Measurements from ENCODE around the gene FAM83D. TPM values are rescaled to one million over a fixed set of nuclear protein-coding genes. Genes with fewer than 3 reads are reported as not detected.

Gene FAM83D
- total and polyA plus RNA-seq, 10 donors: 0.46 to 3.0 (median 1.3) TPM

DNA sequence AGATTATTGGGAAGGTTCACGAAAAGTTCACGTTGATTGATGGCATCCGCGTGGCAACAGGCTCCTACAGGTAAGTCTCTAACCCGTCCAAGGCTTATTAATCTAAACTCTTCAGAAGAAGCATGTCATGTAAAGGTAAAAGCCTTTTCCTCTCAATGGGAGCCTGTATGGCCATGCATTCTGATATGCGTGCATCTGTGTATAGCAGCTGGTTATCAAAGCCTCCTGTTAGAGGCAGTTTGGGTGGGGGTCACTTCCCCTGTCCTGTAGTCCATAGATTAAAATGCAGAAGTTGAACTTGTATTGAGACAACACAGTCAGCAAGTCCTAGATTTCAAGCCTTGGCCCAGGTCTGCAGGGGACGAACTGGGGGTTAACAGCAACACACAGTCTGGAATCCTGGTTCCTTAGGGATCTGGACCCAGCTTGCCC, 21.7 kb downstream of the FAM83D start:
- no peaks in the 10 kb centered on the region for H3K27me3 ChIP-seq (replicated peaks in 1 of 7)
- TF ChIP-seq POLR2AphosphoS5 (IDR thresholded peaks at IDR 0.05) (no peak), POLR2A (IDR thresholded peaks at IDR 0.05) (no peak)
- TF ChIP-seq, protein P1, sequence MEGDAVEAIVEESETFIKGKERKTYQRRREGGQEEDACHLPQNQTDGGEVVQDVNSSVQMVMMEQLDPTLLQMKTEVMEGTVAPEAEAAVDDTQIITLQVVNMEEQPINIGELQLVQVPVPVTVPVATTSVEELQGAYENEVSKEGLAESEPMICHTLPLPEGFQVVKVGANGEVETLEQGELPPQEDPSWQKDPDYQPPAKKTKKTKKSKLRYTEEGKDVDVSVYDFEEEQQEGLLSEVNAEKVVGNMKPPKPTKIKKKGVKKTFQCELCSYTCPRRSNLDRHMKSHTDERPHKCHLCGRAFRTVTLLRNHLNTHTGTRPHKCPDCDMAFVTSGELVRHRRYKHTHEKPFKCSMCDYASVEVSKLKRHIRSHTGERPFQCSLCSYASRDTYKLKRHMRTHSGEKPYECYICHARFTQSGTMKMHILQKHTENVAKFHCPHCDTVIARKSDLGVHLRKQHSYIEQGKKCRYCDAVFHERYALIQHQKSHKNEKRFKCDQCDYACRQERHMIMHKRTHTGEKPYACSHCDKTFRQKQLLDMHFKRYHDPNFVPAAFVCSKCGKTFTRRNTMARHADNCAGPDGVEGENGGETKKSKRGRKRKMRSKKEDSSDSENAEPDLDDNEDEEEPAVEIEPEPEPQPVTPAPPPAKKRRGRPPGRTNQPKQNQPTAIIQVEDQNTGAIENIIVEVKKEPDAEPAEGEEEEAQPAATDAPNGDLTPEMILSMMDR (IDR thresholded peaks at IDR 0.05 in 8 of 11, conservative IDR thresholded peaks at IDR 0.05 in 3 of 11): no peak
- no peaks in the 10 kb centered on the region for H3K9me3 ChIP-seq
- no peaks in the 10 kb centered on the region for H3K4me1 ChIP-seq
- WGBS, 5 donors: 68 to 81% (median 74%) methylated on average over 7 of the region's 7 CpGs
- no peak overlapping the region for H3K4me3 ChIP-seq
- intact Hi-C loops (cut with DNase I; ENCODE audit: low total_unique reads): no loop called here
- peaks cover 0 to 68% (median 0%) of the 10 kb centered on the region in 6 donors for H3K36me3 ChIP-seq
- DNase-seq: no peak
- H3K27ac ChIP-seq: no peak overlapping the region

DNA sequence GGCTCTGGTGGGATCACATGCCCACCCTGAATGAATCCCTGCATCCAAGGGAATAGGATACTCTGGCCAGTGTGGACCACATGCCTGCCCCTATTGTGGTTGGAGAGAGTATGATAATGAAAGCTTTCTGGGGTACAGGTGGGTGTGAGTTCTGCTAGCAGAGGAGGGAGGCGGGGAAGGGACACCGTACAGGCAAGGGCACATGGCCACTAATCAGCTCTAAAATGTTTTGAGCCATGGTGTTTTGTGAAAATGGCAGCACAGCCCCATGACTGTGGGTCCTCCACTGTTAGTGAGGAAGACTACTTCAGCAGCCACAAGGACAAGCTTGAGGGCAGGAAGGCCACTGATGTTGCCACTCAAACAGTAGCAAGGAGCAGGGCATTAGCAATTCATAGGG, 24.0 kb downstream of the FAM83D start:
- DNase-seq: no peak
- Histone ChIP-seq H3K36me3 (peaks cover 0 to 58% (median 0%) of the 10 kb centered on the region in 6 donors), H3K4me3 (no peak overlapping the region), H3K4me1 (no peaks in the 10 kb centered on the region), H3K27ac (no peak overlapping the region), H3K9me3 (no peaks in the 10 kb centered on the region), H3K27me3 (replicated peaks in 1 of 7) (no peaks in the 10 kb centered on the region)
- intact Hi-C loops (cut with DNase I; ENCODE audit: low total_unique reads): no loop called here
- WGBS, 5 donors: 77 to 100% (median 96%) methylated on average over 2 of the region's 2 CpGs
- no peak for TF ChIP-seq POLR2A (IDR thresholded peaks at IDR 0.05)
- TF ChIP-seq, protein P1 (IDR thresholded peaks at IDR 0.05 in 8 of 11, conservative IDR thresholded peaks at IDR 0.05 in 3 of 11): no peak
- TF ChIP-seq POLR2AphosphoS5 (IDR thresholded peaks at IDR 0.05): no peak

DNA sequence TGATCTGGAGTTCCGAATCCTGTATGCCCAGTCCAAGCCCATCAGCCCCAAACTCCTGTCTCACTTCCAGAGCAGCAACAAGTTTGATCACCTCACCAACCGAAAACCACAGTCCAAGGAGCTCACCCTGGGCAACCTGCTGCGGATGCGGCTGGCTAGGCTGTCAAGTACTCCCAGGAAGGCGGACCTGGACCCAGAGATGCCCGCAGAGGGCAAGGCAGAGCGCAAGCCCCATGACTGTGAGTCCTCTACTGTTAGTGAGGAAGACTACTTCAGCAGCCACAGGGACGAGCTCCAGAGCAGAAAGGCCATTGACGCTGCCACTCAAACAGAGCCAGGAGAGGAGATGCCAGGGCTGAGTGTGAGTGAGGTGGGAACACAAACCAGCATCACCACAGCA, 25.4 kb downstream of the FAM83D start:
- H3K4me3 ChIP-seq: no peak overlapping the region
- intact Hi-C loops (cut with DNase I; ENCODE audit: low total_unique reads): no loop called here

DNA sequence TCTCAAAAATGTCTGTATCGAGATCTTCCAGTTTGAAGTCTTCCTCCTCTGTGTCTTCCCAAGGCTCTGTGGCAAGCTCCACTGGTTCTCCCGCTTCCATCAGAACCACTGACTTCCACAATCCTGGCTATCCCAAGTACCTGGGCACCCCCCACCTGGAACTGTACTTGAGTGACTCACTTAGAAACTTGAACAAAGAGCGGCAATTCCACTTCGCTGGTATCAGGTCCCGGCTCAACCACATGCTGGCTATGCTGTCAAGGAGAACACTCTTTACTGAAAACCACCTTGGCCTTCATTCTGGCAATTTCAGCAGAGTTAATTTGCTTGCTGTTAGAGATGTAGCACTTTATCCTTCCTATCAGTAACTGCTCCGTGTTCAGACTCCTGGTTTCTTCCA, 25.9 kb downstream of the FAM83D start:
- no peak for TF ChIP-seq POLR2A (IDR thresholded peaks at IDR 0.05)
- TF ChIP-seq, protein P1 (IDR thresholded peaks at IDR 0.05 in 8 of 11, conservative IDR thresholded peaks at IDR 0.05 in 3 of 11): no peak
- no peak for TF ChIP-seq POLR2AphosphoS5 (IDR thresholded peaks at IDR 0.05)
- intact Hi-C loops (cut with DNase I; ENCODE audit: low total_unique reads): no loop called here
- no peaks in the 10 kb centered on the region for H3K27me3 ChIP-seq (replicated peaks in 1 of 7)
- WGBS, 5 donors: 97 to 99% (median 99%) methylated on average over 6 of the region's 6 CpGs
- no peaks in the 10 kb centered on the region for H3K9me3 ChIP-seq
- no peak overlapping the region for H3K27ac ChIP-seq
- no peak overlapping the region for H3K4me3 ChIP-seq
- DNase-seq: no peak
- H3K4me1 ChIP-seq: no peaks in the 10 kb centered on the region
- H3K36me3 ChIP-seq: peaks cover 0 to 54% (median 0%) of the 10 kb centered on the region in 6 donors

More for the DNA sequence above, 25.4 kb downstream of the FAM83D start:
- 97 to 100% (median 99%) methylated on average over 3 to 9 of the region's 9 CpGs for WGBS, 5 donors
- Histone ChIP-seq H3K9me3 (no peaks in the 10 kb centered on the region), H3K27me3 (replicated peaks in 1 of 7) (no peaks in the 10 kb centered on the region), H3K4me1 (no peaks in the 10 kb centered on the region), H3K27ac (no peak overlapping the region), H3K36me3 (peaks cover 0 to 58% (median 0%) of the 10 kb centered on the region in 6 donors)
- DNase-seq: no peak
- TF ChIP-seq, protein P1 (IDR thresholded peaks at IDR 0.05 in 8 of 11, conservative IDR thresholded peaks at IDR 0.05 in 3 of 11): no peak
- TF ChIP-seq POLR2AphosphoS5 (IDR thresholded peaks at IDR 0.05) (no peak), POLR2A (IDR thresholded peaks at IDR 0.05) (no peak)
